Astrocyte of the spinal cord (primary cell): Measurements from ENCODE around the gene C10orf53.

ENCODE experiments used
- DNase-seq: peaks from one replicate; pipeline ENCODE4 v3.0.0; 2011; ENCODE audit warnings: low read depth, low spot score
- H3K4me3 ChIP-seq: 2 replicates; pipeline ENCODE4 v1.5.1; 2011; ENCODE audit warnings: low read depth, mild to moderate bottlenecking, low read length, moderate library complexity
- CTCF ChIP-seq: IDR thresholded peaks from 2 replicates; pipeline ENCODE4 v1.5.1; 2012; ENCODE audit warnings: low read depth, mild to moderate bottlenecking, low read length, inconsistent platforms
- in situ Hi-C: cut with HindIII; loops from 2 replicates; pipeline ENCODE4 v1.10.0; 2017; ENCODE audit warnings: low sequenced_read_pairs

The C10orf53 gene

GRCh38 chr10:49696311-49696710 is 16.9 kb downstream of the C10orf53 start:
- H3K4me3 ChIP-seq: no peak overlapping the region
- DNase-seq: no peak
- TF ChIP-seq CTCF: no peak
- in situ Hi-C loops: no loop called here

DNA sequence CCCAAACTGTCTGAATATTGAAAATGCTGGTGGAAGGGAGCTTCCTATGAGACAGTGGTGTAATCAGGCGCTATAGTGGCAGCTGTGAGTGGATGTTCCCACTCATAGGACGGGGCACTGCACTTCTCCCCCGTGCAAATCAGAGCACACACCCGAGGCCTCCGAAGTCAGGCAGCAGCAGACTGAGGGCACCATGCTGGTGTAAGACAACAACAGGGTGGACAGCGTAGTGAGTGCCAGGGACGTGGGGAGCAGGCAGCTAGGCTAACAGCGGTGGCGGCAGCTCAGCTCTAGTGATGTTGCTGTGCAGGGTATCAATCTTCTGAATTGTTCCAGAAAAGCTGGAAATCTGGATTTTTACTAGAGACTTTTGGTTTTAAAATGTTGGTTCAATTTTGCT is 19.2 kb downstream of the C10orf53 start:
- H3K4me3 ChIP-seq: no peak overlapping the region
- no peak for TF ChIP-seq CTCF
- DNase-seq: no peak
- in situ Hi-C loops: no loop called here

GRCh38 chr10:49700211-49700610 is 20.8 kb downstream of the C10orf53 start:
- no peak overlapping the region for H3K4me3 ChIP-seq
- TF ChIP-seq CTCF: no peak
- no peak for DNase-seq
- in situ Hi-C loops: no loop called here

DNA sequence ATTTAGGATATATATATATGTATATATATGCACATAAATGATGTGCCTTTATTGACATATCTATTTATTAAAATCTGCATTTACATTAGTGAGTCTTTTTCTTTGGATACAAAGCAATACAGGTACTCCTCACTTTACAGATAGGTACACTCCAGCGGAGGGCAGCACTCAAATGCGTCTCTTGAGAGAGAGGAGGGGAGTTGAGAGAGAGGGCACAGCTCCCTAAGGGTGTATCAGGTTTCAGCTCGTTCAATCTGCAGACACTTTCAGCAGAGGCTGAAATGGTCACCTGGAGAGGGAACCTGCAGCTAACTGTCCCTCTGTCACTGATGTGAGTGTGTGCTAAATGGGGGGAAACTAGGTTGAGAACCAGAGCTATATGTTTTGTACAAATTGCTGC is 21.5 kb downstream of the C10orf53 start:
- no peak for DNase-seq
- in situ Hi-C loops: no loop called here
- H3K4me3 ChIP-seq: no peak overlapping the region
- TF ChIP-seq CTCF: no peak

- in situ Hi-C loops: no loop called here
- no peak for DNase-seq
- TF ChIP-seq CTCF: no peak
- H3K4me3 ChIP-seq: no peak overlapping the region
Measured at GRCh38 chr10:49707585-49707984, 28.1 kb downstream of the C10orf53 start.

DNA sequence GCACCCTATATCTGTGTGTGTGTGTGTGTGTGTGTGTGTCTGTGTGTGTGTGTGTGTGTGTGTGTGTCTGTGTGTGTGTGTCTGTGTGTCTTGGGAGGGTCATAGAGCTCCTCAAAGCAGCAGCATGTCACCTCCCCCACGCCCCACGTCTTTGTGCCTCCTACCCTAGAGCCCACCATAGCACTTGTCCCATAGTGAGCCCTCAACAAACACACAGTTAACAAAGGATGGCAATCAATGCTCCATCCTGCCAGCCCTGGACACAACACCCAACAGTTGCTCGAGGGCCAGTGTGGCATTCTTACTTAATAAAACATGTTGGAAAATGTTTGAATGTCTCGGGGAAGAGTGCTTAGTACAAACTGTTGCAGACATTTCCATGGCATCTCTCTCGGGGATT is 30.5 kb downstream of the C10orf53 start:
- no peak for DNase-seq
- in situ Hi-C loops: no loop called here
- no peak overlapping the region for H3K4me3 ChIP-seq
- TF ChIP-seq CTCF: no peak

DNA sequence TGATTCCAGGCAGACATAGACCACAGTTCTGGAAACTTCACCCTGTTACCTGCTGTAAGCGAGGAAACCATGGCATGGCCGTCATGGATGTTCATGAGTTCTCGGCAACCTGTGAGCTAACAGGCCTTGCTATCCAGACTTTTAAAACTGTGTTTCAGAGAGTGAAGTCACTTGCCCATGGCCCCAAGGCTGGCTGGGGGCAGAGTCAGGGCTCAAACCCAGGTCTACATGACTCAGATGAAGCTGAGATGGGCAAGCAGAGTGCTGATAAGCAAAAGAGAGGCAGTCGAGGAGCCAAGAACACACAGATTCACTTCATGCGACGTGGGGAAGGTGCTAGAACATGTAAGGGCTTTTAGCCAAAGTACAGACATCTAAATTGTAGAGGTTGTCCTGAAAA is 31.5 kb downstream of the C10orf53 start:
- in situ Hi-C loops: no loop called here
- H3K4me3 ChIP-seq: no peak overlapping the region
- no peak for TF ChIP-seq CTCF
- no peak for DNase-seq
